HG03432 (cell line): ENCODE measurements around the gene SULT2A1.
"Not testable (repeated sequence)": the region's sequence is repeated elsewhere in the genome, so short reads cannot be mapped to it uniquely, and the experiment has no call there.

Source experiments
- ATAC-seq: cut with Tn5 transposase; IDR thresholded peaks from one replicate; pipeline ENCODE4 v1.9.1; 2021; ENCODE audit warnings: mild to moderate bottlenecking, moderate library complexity; ENCODE audit not compliant: unreplicated experiment

Gene SULT2A1

GRCh38 chr19:47886010-47886559 is at the start of gene SULT2A1:
TSS of gene SULT2A1 (minus strand) at chr19:47886315. CDS start at chr19:47886257, 58 bp downstream.
- ATAC-seq, result no peak

DNA sequence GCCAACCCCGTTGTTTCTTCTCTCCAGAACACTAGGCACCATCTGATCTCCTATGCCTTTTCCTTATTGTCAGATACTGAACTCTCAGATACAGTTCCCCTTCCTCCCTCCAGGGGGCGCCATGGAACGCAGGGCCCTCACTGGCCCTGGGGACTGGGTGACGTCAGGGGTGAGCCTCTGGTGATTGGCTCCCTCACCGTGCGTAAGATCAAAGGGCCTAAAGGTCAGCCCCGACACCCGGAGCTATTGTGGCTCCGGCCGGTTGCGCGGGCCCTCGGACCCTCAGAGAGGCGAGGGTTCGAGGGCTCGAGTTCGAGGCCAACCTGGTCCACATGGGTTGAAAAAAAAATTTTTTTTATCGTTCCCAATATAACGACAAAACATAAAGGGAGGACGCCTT is 42.5 kb upstream of the SULT2A1 start:
- not testable (repeated sequence) for ATAC-seq

DNA sequence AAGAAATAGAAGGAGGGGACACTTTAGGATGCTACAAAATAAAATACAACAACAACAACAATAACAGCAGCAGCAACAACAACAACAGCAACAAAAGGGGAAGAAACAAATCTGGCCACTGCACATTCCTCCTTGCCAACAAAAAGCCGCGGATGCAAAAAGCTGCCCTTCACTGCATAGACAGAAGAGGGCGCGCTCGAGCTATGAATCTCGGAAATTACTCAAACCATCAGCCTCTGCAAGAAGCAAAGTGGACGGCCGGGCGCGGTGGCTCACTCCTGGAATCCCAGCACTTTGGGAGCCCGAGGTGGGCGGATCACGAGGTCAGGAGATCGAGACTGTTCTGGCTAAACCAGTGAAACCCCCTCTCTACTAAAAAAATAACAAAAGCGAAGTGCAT is 34.0 kb upstream of the SULT2A1 start:
- ATAC-seq, result not testable (repeated sequence)

- ATAC-seq, result not testable (repeated sequence)
These were observed 24.1 kb upstream of the SULT2A1 start for GRCh38 chr19:47910191-47910590.

DNA sequence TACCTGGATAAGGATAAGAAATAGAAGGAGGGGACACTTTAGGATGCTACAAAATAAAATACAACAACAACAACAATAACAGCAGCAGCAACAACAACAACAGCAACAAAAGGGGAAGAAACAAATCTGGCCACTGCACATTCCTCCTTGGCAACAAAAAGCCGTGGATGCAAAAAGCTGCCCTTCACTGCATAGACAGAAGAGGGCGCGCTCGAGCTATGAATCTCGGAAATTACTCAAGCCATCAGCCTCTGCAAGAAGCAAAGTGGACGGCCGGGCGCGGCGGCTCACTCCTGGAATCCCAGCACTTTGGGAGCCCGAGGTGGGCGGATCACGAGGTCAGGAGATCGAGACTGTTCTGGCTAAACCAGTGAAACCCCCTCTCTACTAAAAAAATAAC is 23.2 kb upstream of the SULT2A1 start:
- not testable (repeated sequence) for ATAC-seq

DNA sequence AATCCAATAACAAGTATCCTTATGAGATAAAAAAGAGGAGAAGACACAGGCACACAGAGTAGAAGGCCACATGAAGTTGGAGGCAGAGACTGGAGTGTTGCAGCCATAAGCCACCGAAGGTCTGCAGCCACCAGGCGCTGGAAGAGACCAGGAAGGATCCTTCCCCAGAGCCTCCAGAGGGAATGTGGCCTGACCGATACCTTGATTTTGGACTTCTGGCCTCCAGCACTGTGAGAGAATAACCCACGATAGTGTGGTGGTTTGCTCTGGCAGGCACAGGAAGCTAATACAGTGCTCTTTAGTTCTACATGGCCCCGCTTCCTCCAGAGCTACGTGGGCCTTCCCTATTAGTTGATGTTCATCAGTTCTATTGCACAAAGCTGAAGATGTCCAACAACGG is 15.3 kb upstream of the SULT2A1 start:
- no peak for ATAC-seq

DNA sequence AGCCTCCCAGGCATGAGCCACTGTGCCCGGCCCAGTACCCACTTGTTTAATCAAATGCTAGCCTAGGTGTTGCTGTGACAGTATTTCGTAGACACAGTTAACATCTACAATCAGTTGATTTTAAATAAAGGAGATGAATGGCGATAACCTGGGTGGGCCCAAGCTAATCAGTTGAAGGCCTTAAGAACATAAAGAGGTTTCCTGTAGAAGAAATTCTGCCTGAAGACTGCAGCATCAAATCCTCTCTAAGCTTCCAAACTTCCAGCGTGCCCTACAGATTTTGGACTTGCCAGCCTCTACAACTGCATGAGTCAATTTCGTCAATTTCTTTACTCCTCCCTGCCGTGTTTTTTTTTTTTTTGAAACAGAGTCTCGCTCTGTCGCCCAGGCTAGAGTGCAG is 13.2 kb upstream of the SULT2A1 start:
- no peak for ATAC-seq

- ATAC-seq, result no peak
These were observed 11.7 kb upstream of the SULT2A1 start for GRCh38 chr19:47897861-47898260.

- no peak for ATAC-seq
These were observed 10.7 kb upstream of the SULT2A1 start for GRCh38 chr19:47896773-47897172.

GRCh38 chr19:47896019-47896418 is 9.9 kb upstream of the SULT2A1 start:
- ATAC-seq, result no peak

- no peak for ATAC-seq
These were observed 9.2 kb upstream of the SULT2A1 start for GRCh38 chr19:47895165-47895782.

DNA sequence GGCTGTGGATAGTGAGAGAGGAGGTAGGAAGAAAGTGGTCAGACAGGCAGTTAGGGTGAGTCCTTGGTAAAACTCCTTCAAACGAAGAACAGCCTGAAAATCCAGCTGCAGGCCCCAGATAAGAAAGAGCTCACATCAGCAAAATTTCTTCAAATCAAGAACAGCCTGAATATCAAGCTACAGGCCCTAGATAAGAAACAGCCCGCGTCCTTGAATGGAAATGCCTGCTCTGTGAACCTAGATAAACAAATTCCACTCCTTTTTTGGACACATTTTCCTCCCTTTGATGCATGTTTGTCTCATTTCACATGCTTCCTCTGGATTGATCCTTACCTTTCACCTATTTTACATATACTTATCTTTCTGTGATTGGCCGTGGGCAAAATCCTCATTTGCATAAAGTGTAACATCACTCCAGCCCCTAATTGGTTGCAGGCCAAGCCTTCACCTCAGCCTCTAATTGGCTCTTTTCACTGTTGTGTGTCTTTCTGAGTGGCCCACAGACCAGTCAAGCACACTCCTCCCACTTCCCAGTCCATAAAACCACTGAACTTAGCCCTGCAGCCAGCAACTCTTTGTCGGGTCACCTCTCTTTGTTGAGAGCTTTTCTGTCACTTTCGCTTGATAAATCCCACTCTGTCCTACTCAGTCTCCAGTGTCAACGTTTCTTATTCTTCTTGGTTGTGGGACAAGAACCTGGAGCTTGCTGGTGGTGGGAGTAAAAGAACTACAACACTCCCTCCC is 6.0 kb upstream of the SULT2A1 start:
- ATAC-seq, result no peak

GRCh38 chr19:47891622-47891922 is 5.5 kb upstream of the SULT2A1 start:
- ATAC-seq, result no peak

DNA sequence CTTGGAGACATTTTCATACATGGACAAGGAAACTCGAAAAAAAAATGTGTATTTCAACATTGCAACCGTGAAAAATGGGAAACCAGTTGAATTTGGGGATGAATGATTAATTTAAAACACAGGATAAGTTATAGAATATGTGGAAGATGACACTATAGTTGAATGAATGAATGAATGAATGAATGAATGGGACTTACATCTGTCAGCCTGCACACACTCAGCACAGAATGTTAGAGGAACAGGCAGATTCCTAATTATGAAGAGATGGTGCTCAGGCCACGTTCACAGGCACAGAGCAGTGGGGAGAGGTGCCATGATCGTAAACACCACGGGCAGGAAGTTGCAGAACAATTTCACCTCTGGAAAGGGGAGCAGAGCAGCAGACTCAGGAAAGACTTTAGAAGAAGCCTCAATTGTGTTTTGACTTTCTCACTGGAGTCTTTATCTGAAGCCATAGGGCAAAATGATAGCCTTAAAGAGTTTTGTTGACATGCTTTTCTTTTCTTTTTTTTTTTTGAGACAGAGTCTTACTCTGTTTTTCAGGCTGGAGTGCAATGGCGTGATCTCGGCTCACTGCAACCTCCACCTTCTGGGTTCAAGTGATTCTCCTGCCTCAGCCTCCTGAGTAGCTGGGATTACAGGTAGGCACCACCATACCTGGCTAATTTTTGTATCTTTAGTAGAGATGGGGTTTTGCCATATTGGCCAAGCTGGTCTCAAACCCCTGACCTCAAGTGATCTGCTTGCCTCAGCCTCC is 4.9 kb upstream of the SULT2A1 start:
- no peak for ATAC-seq

DNA sequence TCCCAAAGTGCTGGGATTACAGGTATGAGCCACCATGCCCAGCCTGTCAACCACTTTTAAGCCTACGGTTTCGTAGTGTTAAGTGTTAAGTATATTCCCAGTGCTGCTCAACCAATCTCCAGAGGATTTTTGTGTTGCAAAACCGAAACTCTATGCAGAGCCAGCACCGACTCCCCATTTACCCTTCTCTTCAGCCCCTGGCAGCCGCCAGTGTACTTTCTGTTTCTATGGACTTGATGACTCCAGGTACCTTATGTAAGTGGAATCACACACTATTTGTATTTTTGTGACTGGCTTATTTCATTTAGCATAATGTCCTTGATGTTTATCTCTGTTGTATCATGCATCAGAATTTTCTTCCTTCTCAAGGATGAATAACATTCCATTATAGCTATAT is 1.1 kb downstream of the SULT2A1 start:
- ATAC-seq, result no peak

GRCh38 chr19:47882890-47883289 is 3.2 kb downstream of the SULT2A1 start:
- ATAC-seq, result no peak

GRCh38 chr19:47881757-47882156 is 4.4 kb downstream of the SULT2A1 start:
- no peak for ATAC-seq

GRCh38 chr19:47879385-47879784 is 6.7 kb downstream of the SULT2A1 start:
- ATAC-seq, result not testable (repeated sequence)

DNA sequence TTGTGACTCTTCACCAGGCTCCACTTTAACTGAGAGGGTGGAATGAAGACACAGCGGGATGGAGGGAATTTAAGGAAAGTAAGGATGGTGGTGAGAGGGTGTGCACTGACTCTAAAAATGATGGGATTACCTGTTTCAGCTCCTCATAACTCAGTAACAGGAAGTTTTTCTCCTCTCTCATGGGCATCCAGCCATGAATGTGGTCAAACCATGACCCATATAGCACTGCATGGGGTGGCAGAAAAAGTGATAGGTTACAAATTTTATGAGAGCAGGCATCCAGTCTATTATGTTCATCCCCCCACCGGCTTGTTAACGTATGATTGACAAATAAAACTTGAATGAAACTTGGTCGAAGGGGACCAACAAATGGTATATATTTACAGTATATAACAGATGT is 7.2 kb downstream of the SULT2A1 start:
- no peak for ATAC-seq

- no peak for ATAC-seq
These were observed 20.9 kb downstream of the SULT2A1 start for GRCh38 chr19:47865166-47865565.

- no peak for ATAC-seq
These were observed 22.6 kb downstream of the SULT2A1 start for GRCh38 chr19:47863514-47863936.

DNA sequence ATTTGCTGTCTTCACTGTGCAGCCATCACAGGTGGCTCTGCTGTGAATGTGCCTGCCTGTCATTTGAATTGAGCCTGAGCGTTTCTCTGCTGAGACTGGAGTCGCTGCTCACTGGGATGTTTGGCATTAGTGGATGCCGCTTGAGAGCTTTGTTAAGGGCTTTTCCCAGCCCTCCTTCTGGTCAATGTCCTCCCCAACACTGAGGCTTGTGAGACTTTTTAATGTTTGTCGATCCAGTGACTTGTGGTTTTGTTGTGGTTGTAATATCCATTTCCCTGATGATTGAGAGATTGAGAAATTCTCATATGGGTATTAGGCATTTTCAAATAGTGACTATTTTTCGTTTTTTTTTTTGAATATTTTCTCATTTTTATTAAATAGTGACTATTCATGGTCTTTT is 24.5 kb downstream of the SULT2A1 start:
- no peak for ATAC-seq
